Liver (tissue), 9 donors: ENCODE data around the gene ST6GALNAC5. TPM values are rescaled to one million over a fixed set of nuclear protein-coding genes. Genes with fewer than 3 reads are reported as not detected.

ENCODE experiments used
- DNase-seq: peaks from one replicate; pipeline ENCODE4 v3.0.0-alpha.2; 2017; ENCODE audit warnings: low spot score
- H3K27ac ChIP-seq, 2 donors: one replicate each; pipeline ENCODE4 v1.7.0; 2013; ENCODE audit warnings: inconsistent platforms in 2 of 2, low read length in 2 of 2, control low read depth in 1 of 2, low read depth in 1 of 2, mild to moderate bottlenecking in 1 of 2
- H3K27me3 ChIP-seq, 4 donors: one replicate each; pipeline versions ENCODE4 v1.6.1 to v1.7.0; 2013; ENCODE audit warnings: low read length in 3 of 4, inconsistent platforms in 1 of 4, mild to moderate bottlenecking in 1 of 4, moderate library complexity in 1 of 4; ENCODE audit not compliant: control insufficient read depth in 4 of 4, insufficient read depth in 4 of 4
- H3K36me3 ChIP-seq, 4 donors: one replicate each; pipeline versions ENCODE4 v1.6.1 to v1.7.0; 2013; ENCODE audit warnings: low read length in 3 of 4, mild to moderate bottlenecking in 3 of 4, low read depth in 1 of 4, moderate library complexity in 1 of 4; ENCODE audit not compliant: control insufficient read depth in 4 of 4, insufficient read depth in 3 of 4
- H3K4me1 ChIP-seq, 4 donors: one replicate each; pipeline versions ENCODE4 v1.6.1 to v1.7.0; 2013; ENCODE audit warnings: low read length in 3 of 4, mild to moderate bottlenecking in 3 of 4, moderate library complexity in 1 of 4; ENCODE audit not compliant: control insufficient read depth in 4 of 4, insufficient read depth in 4 of 4
- H3K4me3 ChIP-seq, 3 donors: one replicate each; pipeline versions ENCODE4 v1.6.1 to v1.7.0; 2013; ENCODE audit warnings: low read length in 3 of 3, control low read depth in 1 of 3, low read depth in 1 of 3, mild to moderate bottlenecking in 1 of 3
- H3K9ac ChIP-seq, 2 donors: one replicate each; pipeline ENCODE4 v1.7.0; 2013; ENCODE audit warnings: low read length in 2 of 2, mild to moderate bottlenecking in 2 of 2, moderate library complexity in 2 of 2, control low read depth in 1 of 2, low read depth in 1 of 2
- H3K9me3 ChIP-seq, 4 donors: one replicate each; pipeline versions ENCODE4 v1.6.1 to v1.7.0; 2013; ENCODE audit warnings: low read length in 3 of 4; ENCODE audit not compliant: control insufficient read depth in 4 of 4
- ATF3 ChIP-seq: IDR thresholded peaks from 2 replicates; pipeline ENCODE4 v1.6.1; 2016; ENCODE audit warnings: antibody characterized with exemption
- EGR1 ChIP-seq, 2 donors: IDR thresholded peaks; 2 replicates each; pipeline ENCODE4 v1.6.1; 2016 to 2018; ENCODE audit warnings: antibody characterized with exemption in 2 of 2, low read depth in 2 of 2
- FOXA1 ChIP-seq: IDR thresholded peaks from 2 replicates; pipeline ENCODE4 v1.6.1; 2016; ENCODE audit warnings: antibody characterized with exemption
- FOXA2 ChIP-seq: IDR thresholded peaks from 2 replicates; pipeline ENCODE4 v1.6.1; 2016; ENCODE audit warnings: antibody characterized with exemption
- GABPA ChIP-seq, 2 donors: IDR thresholded peaks in 1 of 2; conservative IDR thresholded peaks in 1 of 2; 2 replicates each; pipeline ENCODE4 v1.6.1; 2016; ENCODE audit warnings: antibody characterized with exemption in 2 of 2, mild to moderate bottlenecking in 1 of 2, moderate library complexity in 1 of 2
- HNF4A ChIP-seq, 2 donors: conservative IDR thresholded peaks; 2 replicates each; pipeline ENCODE4 v1.6.1; 2016; ENCODE audit warnings: antibody characterized with exemption in 2 of 2, mild to moderate bottlenecking in 2 of 2
- HNF4G ChIP-seq: IDR thresholded peaks from 2 replicates; pipeline ENCODE4 v1.6.1; 2016; ENCODE audit warnings: antibody characterized with exemption
- JUND ChIP-seq, 2 donors: IDR thresholded peaks; 2 replicates each; pipeline ENCODE4 v1.6.1; 2016; ENCODE audit warnings: antibody characterized with exemption in 2 of 2
- MAX ChIP-seq: IDR thresholded peaks from 2 replicates; pipeline ENCODE4 v1.6.1; 2016; ENCODE audit warnings: antibody characterized with exemption
- NR2F2 ChIP-seq: IDR thresholded peaks from 2 replicates; pipeline ENCODE4 v1.6.1; 2016; ENCODE audit warnings: antibody characterized with exemption
- RAD21 ChIP-seq, 2 donors: IDR thresholded peaks; 2 replicates each; pipeline ENCODE4 v1.6.1; 2016; ENCODE audit warnings: antibody characterized with exemption in 2 of 2, mild to moderate bottlenecking in 2 of 2
- REST ChIP-seq: IDR thresholded peaks from 2 replicates; pipeline ENCODE4 v1.6.1; 2016; ENCODE audit warnings: antibody characterized with exemption, mild to moderate bottlenecking
- RXRA ChIP-seq, 2 donors: IDR thresholded peaks; 2 replicates each; pipeline ENCODE4 v1.6.1; 2017 to 2018; ENCODE audit warnings: antibody characterized with exemption in 2 of 2, mild to moderate bottlenecking in 1 of 2
- SP1 ChIP-seq: IDR thresholded peaks from 2 replicates; pipeline ENCODE4 v1.6.1; 2018; ENCODE audit warnings: antibody characterized with exemption, mild to moderate bottlenecking
- TAF1 ChIP-seq: conservative IDR thresholded peaks from 2 replicates; pipeline ENCODE4 v1.6.1; 2016; ENCODE audit warnings: antibody characterized with exemption, mild to moderate bottlenecking
- YY1 ChIP-seq: IDR thresholded peaks from 2 replicates; pipeline ENCODE4 v1.6.1; 2016; ENCODE audit warnings: antibody characterized with exemption, mild to moderate bottlenecking
- ZBTB33 ChIP-seq: IDR thresholded peaks from 2 replicates; pipeline ENCODE4 v1.6.1; 2016; ENCODE audit warnings: antibody characterized with exemption
- WGBS: extraction: QIAGEN DNeasy Blood & Tissue Kit; methylation state at CpG from one replicate; pipeline ENCODE4 v1.1.7; 2013; 5-methylcytosine and 5-hydroxymethylcytosine counted together
- polyA plus RNA-seq, 2 donors: library from polyadenylated mRNA; stranded (reverse) in 1 of 2; unstranded in 1 of 2; fragments of 200-250 nt in 1 of 2; fragments of >200 nt in 1 of 2; fragmentation: Nextera tagmentation in 1 of 2; extraction: Ambion mirVana in 1 of 2; gene quantifications; one replicate each; pipeline versions ENCODE4 v1.2.1 to v1.2.3, GENCODE V29; 2013 to 2015
- total RNA-seq, 2 donors: library from RNA; depleted of rRNA; stranded (reverse); fragments of >200 nt; gene quantifications; one replicate each; pipeline ENCODE4 v1.2.3, GENCODE V29; 2014
- TF ChIP-seq, protein P1 (sequence below): fragments of 150-350 bp; IDR thresholded peaks from 2 replicates; pipeline ENCODE4 v1.5.1; 2017; ENCODE audit warnings: improper control_type of control experiment, low read depth, low read length; ENCODE audit not compliant: missing input control
- donor health status: healthy.
- donor health status: healthy.
- donor health status: healthy.
- donor health status: healthy.
- donor health status: healthy.

ST6GALNAC5 gene
- total and polyA plus RNA-seq, 4 donors, result 0.09 to 0.17 TPM; not detected in 2

DNA sequence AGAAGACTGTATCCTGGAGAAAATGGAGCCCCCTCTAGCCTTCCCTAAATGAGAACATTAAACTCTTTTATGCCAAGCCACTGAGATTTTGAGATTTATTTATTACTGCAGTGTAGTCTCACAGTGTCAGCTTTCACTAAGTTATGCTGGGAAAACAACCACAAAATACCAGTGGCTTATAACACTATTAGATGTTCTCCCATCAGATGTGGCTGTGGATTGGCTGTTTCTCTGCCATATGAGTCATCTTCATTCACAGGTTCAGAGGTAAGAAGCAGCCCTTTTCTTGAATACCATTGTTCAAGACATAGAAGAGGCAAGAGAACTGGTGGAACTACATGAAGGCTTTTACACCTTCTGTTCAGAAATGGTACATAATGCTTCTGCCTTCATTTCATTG lies 32.1 kb upstream of the ST6GALNAC5 start:
- H3K9ac ChIP-seq, result no peak overlapping the region
- TF ChIP-seq FOXA2, result no peak
- TF ChIP-seq SP1, result no peak
- TF ChIP-seq ZBTB33, result no peak
- no peak for TF ChIP-seq NR2F2
- TF ChIP-seq, protein P1, sequence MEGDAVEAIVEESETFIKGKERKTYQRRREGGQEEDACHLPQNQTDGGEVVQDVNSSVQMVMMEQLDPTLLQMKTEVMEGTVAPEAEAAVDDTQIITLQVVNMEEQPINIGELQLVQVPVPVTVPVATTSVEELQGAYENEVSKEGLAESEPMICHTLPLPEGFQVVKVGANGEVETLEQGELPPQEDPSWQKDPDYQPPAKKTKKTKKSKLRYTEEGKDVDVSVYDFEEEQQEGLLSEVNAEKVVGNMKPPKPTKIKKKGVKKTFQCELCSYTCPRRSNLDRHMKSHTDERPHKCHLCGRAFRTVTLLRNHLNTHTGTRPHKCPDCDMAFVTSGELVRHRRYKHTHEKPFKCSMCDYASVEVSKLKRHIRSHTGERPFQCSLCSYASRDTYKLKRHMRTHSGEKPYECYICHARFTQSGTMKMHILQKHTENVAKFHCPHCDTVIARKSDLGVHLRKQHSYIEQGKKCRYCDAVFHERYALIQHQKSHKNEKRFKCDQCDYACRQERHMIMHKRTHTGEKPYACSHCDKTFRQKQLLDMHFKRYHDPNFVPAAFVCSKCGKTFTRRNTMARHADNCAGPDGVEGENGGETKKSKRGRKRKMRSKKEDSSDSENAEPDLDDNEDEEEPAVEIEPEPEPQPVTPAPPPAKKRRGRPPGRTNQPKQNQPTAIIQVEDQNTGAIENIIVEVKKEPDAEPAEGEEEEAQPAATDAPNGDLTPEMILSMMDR, result no peak
- TF ChIP-seq FOXA1, result no peak
- no peak for TF ChIP-seq EGR1 (IDR thresholded peaks at IDR 0.05; ENCODE audit: low read depth in 2 of 2)
- TF ChIP-seq JUND (IDR thresholded peaks at IDR 0.05), result no peak
- TF ChIP-seq HNF4G, result no peak
- no peak for TF ChIP-seq TAF1
- no peak for TF ChIP-seq ATF3
- no peak for TF ChIP-seq YY1
- no peak for TF ChIP-seq RXRA (IDR thresholded peaks at IDR 0.05)
- TF ChIP-seq REST, result no peak
- TF ChIP-seq MAX, result no peak
- no peak for TF ChIP-seq HNF4A (conservative IDR thresholded peaks at IDR 0.05)

DNA sequence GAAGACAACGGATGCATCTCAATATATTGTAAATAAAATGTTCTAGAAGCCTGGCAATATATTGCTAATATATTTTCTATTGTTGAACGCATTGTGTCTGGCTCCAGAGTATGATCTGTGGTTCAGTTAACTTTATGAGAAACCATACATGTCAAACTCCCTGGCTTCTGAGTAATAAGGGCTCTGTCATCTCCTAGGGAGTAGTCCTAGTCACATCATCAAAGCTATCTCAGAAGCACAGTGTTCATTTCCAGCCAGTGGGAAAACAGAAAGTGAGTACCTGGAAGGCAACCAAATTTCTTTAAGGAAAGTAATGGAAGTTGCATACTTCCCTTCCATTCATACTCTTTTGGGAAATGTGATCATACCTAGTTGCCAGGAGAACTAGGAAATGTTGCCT lies 27.0 kb upstream of the ST6GALNAC5 start:
- WGBS, result 80% methylated on average over 2 of the region's 2 CpGs
- TF ChIP-seq RAD21 (IDR thresholded peaks at IDR 0.05), result no peak
- TF ChIP-seq GABPA (IDR thresholded peaks at IDR 0.05 in 1 of 2, conservative IDR thresholded peaks at IDR 0.05 in 1 of 2), result no peak
- no peak for TF ChIP-seq JUND (IDR thresholded peaks at IDR 0.05)
- no peak for TF ChIP-seq FOXA2
- TF ChIP-seq TAF1, result no peak
- no peak for TF ChIP-seq MAX
- no peak for TF ChIP-seq FOXA1
- TF ChIP-seq RXRA (IDR thresholded peaks at IDR 0.05), result no peak
- TF ChIP-seq SP1, result no peak
- TF ChIP-seq HNF4G, result no peak
- TF ChIP-seq ATF3, result no peak
- no peak for TF ChIP-seq EGR1 (IDR thresholded peaks at IDR 0.05; ENCODE audit: low read depth in 2 of 2)
- TF ChIP-seq ZBTB33, result no peak
- no peak for TF ChIP-seq YY1
- TF ChIP-seq NR2F2, result no peak
- H3K27ac ChIP-seq, result no peak overlapping the region
- no peak overlapping the region for H3K9ac ChIP-seq
- H3K9me3 ChIP-seq, result no peaks in the 10 kb centered on the region
- no peak overlapping the region for H3K4me3 ChIP-seq
- peaks cover 0 to 2% (median 0%) of the 10 kb centered on the region in 4 donors for H3K27me3 ChIP-seq
- no peak for DNase-seq
- H3K4me1 ChIP-seq, result no peaks in the 10 kb centered on the region
- H3K36me3 ChIP-seq, result no peaks in the 10 kb centered on the region

More for the DNA sequence above, 32.1 kb upstream of the ST6GALNAC5 start:
- H3K4me1 ChIP-seq, result no peaks in the 10 kb centered on the region
- DNase-seq, result no peak
- H3K4me3 ChIP-seq, result no peak overlapping the region
- H3K27me3 ChIP-seq, result peaks cover 0 to 10% (median 0%) of the 10 kb centered on the region in 4 donors
- no peaks in the 10 kb centered on the region for H3K36me3 ChIP-seq
- no peak overlapping the region for H3K27ac ChIP-seq
- no peaks in the 10 kb centered on the region for H3K9me3 ChIP-seq
